HL-60/S4 treated with phorbol 12-myristate 13-acetate at 8.2 ng/mL for 4 days and 3 days (cell line): ENCODE results near the gene STUB1.
"Not testable (repeated sequence)": the region's sequence is repeated elsewhere in the genome, so short reads cannot be mapped to it uniquely, and the experiment has no call there.

ENCODE experiments used
- in situ Hi-C: fragments of 300-500 bp; cut with MboI; formaldehyde crosslinking; loops from 2 replicates; pipeline ENCODE4 v1.15.0; 2022; ENCODE audit warnings: low sequenced_read_pairs

The STUB1 gene

GRCh38 chr16:678209-678857, 1.9 kb upstream of the STUB1 start:
- in situ Hi-C loops, result no loop called here

GRCh38 chr16:678858-679813, 1.1 kb upstream of the STUB1 start:
- in situ Hi-C loops, result no loop called here

GRCh38 chr16:680625-680945, 375 bp downstream of the STUB1 start:
- in situ Hi-C loops, result loop anchor here (10.0 kb wide), 1 partner anchor 104 kb away; the partner anchor contains the start of genes CHTF18 and RPUSD1

GRCh38 chr16:680967-681745, 946 bp downstream of the STUB1 start:
- in situ Hi-C loops, result loop anchor here (10.0 kb wide), 1 partner anchor 104 kb away; the partner anchor contains the start of genes CHTF18 and RPUSD1

GRCh38 chr16:681746-682427, 1.7 kb downstream of the STUB1 start:
- in situ Hi-C loops, result loop anchor here (10.0 kb wide), 1 partner anchor 103 kb away; the partner anchor contains the start of genes CHTF18 and RPUSD1

- in situ Hi-C loops, result loop anchor here (10.0 kb wide), 1 partner anchor 102 kb away; the partner anchor contains the start of genes CHTF18 and RPUSD1
Measured at GRCh38 chr16:682493-683395, 2.5 kb downstream of the STUB1 start.

GRCh38 chr16:683396-684070, 3.3 kb downstream of the STUB1 start:
- in situ Hi-C loops, result loop anchor here (10.0 kb wide), 1 partner anchor 101 kb away; the partner anchor contains the start of genes CHTF18 and RPUSD1

GRCh38 chr16:684071-684794, 4.0 kb downstream of the STUB1 start, which contains the start of gene JMJD8:
Gene JMJD8, minus strand, starts transcription at chr16:684334. Its CDS starts 15 bp downstream, at chr16:684319.
- in situ Hi-C loops, result loop anchor here (10.0 kb wide), 1 partner anchor 101 kb away; the partner anchor contains the start of genes CHTF18 and RPUSD1

- in situ Hi-C loops, result loop anchor here (10.0 kb wide), 1 partner anchor 100 kb away; the partner anchor contains the start of genes CHTF18 and RPUSD1
Measured at GRCh38 chr16:684961-685696, 4.9 kb downstream of the STUB1 start.

- in situ Hi-C loops, result loop anchor here (10.0 kb wide), 1 partner anchor 99 kb away; the partner anchor contains the start of genes CHTF18 and RPUSD1
Measured at GRCh38 chr16:685967-686366, 5.8 kb downstream of the STUB1 start.

GRCh38 chr16:686459-687260, 6.5 kb downstream of the STUB1 start:
- in situ Hi-C loops, result loop anchor here (10.0 kb wide), 1 partner anchor 98 kb away; the partner anchor contains the start of genes CHTF18 and RPUSD1

GRCh38 chr16:687499-687898, 7.3 kb downstream of the STUB1 start:
- in situ Hi-C loops, result loop anchor here (10.0 kb wide), 1 partner anchor 97 kb away; the partner anchor contains the start of genes CHTF18 and RPUSD1

GRCh38 chr16:689175-689897, 9.1 kb downstream of the STUB1 start:
- in situ Hi-C loops, result loop anchor here (10.0 kb wide), 1 partner anchor 95 kb away; the partner anchor contains the start of genes CHTF18 and RPUSD1

- in situ Hi-C loops, result not testable (repeated sequence)
Measured at GRCh38 chr16:691242-691641, 11.0 kb downstream of the STUB1 start.
